ENCODE measurements around the gene SEMA5B.

The SEMA5B gene

DNA sequence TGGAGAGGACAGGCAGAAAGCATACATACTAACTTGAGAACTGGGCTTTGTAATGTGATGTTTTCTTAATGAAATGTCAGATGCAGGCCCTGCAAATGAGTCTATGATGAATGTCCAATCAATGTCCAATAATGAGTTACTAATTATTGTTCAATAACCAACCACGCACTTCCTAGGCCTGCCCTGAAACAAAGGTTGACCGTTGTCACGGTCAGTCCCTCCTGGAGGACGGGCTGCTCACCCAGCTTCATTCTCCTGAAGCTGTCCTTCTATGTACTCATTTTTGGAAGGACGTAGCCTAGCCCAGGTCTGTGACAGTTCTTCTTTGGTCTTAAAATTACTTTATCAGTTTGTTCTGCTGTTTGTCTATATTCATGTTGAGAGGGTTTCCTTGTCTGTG is 30.9 kb upstream of the SEMA5B start:
- no peak for DNase-seq (ENCODE audit: low spot score)

GRCh38 chr3:123055352-123055751 is 27.8 kb upstream of the SEMA5B start:
- DNase-seq (ENCODE audit: low spot score), result no peak

- no peak for DNase-seq (ENCODE audit: low spot score)
These were observed 27.4 kb upstream of the SEMA5B start for GRCh38 chr3:123054931-123055330.

DNA sequence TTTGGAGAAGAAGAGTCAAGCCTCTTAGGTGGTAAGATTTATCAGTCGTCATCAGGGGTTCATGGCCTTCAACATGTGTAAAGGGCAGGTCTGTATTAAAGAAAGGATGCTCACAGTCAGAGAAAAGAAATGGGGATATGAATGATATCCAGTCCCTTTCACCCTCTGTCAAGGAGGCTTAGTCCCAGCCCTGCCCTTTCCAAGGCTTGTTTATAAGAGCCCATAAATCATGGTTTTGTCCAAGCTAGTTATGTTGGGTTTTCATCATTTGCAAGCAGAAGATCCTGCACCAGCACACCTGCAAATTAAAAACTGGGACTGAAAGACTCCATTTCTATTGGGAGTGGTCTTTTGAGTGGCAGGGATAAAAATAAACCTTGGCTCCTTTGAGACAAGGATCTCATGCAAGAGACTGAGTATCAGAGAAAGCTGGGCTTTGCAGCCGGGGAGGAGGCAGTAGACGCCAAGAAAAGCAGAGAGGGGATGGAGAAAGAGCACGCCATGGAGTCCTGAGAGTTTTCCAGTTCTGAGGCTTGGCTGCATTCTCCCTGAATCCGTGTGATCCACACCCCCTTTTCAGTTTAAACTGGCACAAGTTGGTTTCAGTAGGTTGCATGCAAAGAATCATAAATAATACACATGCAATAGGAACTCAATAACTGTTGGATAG is 26.7 kb upstream of the SEMA5B start:
- no peak for DNase-seq (ENCODE audit: low spot score)

GRCh38 chr3:123053107-123053506 is 25.5 kb upstream of the SEMA5B start:
- no peak for DNase-seq (ENCODE audit: low spot score)

GRCh38 chr3:123050666-123051065 is 23.1 kb upstream of the SEMA5B start:
- no peak for DNase-seq (ENCODE audit: low spot score)

- DNase-seq (ENCODE audit: low spot score), result no peak
These were observed 21.1 kb upstream of the SEMA5B start for GRCh38 chr3:123048480-123049237.

DNA sequence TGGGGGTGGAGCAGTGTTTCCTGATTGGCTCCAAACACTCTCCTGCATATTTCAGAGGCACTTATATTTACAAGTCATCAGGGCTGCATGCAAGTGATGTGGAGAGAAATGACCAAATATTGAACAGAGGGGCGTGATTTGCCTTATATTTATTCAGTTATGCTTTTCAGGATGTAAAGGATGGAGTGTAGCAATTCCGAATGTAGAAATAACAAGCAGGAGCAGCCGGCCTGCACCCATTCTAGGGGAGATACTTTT is 19.4 kb upstream of the SEMA5B start:
- no peak for DNase-seq (ENCODE audit: low spot score)

- peak; percentile 30 for DNase-seq (ENCODE audit: low spot score)
These were observed 18.9 kb upstream of the SEMA5B start for GRCh38 chr3:123046262-123047061.

GRCh38 chr3:123044981-123045763 is 17.6 kb upstream of the SEMA5B start:
- DNase-seq (ENCODE audit: low spot score), result no peak

DNA sequence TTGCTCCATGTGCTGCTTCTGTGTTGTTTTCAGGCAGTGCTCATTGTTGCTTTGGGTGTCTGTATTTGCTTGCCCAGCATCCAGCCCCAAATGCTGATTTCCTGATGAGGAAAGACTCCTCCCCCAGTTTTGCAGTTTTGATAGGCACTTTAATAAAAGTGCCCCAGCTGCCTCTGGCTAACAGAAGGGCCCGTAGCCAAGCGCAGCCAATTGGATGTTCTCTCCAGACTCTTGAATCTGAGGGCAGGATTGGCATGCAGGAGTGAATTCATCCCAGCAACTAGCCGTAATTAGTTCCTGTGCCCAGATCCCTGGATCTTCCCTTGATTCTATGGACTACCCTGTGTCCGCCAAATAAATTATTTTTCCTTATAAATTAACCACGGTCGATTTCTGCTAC is 14.8 kb upstream of the SEMA5B start:
- DNase-seq (ENCODE audit: low spot score), result no peak

DNA sequence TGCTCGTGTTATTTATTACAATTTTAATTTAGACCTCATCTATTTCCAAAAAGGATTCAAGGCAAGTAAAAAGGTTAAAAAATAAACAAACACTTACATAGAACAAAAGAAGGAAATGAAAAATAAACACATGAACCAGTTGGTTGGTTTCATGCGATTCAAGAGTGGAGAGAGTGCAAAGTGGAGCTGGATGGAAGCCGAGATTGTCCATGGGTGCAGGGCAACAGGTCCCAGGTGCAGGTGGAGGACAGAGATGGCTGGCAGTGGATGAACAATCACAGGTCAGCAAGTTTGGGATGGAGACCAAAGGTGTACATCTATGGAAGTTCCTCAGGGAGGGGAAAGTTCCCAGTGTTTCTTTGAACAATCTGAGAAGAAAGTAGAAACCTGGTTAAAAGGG is 11.6 kb upstream of the SEMA5B start:
- no peak for DNase-seq (ENCODE audit: low spot score)

DNA sequence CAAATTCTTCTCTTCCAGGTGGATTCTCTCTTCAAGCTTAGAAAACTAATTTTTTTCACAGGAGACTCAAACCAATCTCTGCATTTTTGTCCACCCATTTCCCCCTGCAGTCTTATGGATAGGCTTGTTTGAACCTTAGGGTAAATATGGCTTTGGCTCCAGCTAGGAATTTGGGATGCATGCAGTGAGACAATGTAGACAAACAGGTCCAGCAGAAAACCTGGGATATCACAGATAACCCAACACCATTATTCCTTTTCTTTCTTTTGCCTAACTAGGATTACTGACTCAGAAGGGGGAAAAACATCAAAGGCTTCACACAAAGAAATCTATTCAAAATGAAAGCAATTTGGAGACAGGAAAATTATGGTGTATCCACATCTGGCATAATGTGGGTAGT is 11.2 kb upstream of the SEMA5B start:
- DNase-seq (ENCODE audit: low spot score), result no peak

DNA sequence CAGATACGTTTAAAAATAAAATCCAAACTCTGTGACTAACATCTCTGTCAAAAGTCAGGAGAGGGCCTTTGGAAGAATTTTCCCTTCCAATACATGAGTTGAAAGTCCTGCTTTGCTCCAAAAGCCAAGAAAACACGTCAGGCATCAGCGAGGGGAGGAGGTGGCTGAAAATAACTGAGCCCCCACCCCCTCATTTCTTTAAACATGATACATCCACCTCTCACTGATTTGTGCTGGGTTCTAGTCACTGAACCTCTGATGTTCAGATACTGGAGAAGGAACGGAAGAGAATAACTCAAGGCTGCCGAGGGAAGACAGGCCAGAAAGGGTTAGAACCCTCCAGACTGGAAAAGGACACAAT is 9.4 kb upstream of the SEMA5B start:
- no peak for DNase-seq (ENCODE audit: low spot score)

GRCh38 chr3:123036352-123037014 is 8.9 kb upstream of the SEMA5B start:
- DNase-seq (ENCODE audit: low spot score), result peak; percentile 64

DNA sequence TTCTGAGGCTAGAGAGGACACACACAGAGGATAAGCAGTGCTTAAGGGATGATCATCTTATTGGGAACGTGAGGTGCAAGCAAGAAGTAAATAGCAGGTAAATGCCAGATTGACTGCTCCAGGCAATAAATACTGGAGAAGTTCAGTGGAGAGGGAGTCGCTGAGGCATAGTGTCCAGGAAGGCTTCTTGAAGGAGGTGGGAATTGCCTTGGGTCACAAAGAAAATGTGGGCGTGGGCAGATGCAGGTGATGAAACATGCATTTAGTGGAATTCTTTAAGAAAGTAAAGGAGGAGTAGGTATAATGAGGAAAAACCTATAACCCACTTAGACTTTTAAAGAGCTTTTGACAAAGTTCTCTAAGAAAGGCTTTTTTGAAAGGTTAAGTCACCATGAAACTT is 7.4 kb upstream of the SEMA5B start:
- DNase-seq (ENCODE audit: low spot score), result no peak

GRCh38 chr3:123034120-123034519 is 6.6 kb upstream of the SEMA5B start:
- DNase-seq (ENCODE audit: low spot score), result no peak

DNA sequence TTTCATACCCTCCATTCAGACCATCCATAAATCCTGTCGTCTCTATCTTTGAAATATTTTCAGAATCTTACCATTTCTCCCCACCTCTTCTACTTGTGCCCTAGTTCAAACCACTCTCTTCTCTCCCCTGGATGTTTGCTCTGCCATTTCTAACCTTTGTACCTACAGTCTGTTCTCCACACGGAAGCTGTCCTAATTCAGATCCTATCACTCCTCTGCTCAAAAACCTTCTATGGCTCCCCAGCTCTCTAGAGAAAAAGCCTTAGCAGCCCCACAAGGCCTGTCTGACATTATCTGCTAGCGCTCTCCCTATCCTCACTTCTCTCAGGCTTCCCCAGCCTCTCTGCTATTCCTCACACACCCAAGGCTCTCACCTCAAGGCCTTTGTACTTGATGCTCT is 4.5 kb upstream of the SEMA5B start:
- no peak for DNase-seq (ENCODE audit: low spot score)

GRCh38 chr3:123031051-123031450 is 3.5 kb upstream of the SEMA5B start:
- DNase-seq (ENCODE audit: low spot score), result no peak

DNA sequence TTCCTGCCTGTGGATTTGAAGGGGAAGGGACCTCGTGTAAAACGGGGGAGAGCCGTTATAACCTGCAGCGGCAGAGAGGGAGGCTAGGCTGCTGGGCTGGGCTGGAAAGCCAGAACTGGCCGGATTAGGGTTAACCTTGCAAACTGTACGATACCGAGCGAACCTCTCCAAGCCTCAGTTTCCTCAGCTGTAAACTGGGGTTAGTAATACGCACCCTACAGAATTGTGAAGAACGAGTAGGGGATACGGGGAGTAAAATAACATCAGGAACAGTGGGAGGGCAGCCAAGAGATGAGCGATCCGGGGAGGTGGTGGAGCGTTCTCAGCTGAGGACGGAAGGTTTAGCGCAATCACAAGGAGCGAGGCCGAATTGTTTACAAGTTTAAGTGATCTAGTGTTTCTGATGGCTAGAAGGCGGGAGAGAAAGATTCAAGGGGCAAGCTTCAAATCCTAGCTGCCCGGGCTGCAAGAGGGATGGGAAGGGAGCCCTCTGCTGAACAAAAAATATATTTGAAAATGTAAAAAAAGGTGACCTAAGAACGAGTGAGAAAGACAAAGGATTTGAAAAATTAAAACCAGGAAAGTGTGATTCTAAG is 768 bp upstream of the SEMA5B start:
- DNase-seq (ENCODE audit: low spot score), result peak; percentile 86

DNA sequence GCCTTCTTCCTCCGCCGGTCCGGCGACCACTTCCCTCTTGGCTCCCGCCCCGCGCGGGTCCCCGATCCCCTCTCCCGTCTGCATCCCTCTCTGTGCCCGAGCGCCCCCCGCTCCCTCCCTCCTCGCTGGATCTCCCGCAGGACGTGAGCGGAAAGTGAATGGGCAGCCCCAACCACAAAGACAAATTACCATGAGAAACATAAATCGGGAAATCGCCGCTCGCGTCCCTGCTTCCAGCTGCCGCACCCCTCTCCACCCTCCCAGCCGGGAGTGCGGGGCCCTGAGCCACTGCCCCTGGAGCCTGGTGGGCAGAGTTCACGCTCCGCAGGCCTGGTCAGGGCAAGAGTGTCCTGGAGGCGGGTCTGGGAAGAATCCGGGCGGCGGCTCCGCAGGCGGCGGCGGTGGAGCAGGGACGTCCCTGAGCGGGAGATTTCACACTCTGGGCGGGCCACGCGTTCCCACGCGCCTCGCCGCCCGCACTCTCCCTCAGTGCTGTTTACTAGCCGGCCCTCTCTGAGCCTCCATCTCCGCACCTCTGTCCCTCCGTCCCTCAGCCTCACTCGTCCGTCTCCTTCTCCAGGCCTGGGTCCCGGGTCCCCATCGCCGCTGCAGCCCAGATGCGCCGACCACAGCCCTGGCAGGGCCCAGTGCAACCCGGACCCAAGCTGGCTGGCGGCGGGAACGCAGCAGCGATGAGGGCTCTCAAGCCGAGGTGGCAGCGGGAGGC is 835 bp downstream of the SEMA5B start:
- DNase-seq (ENCODE audit: low spot score), result peak; percentile 51

All from GM03348 (cell line).